ENCODE results near the gene CRADD.

GRCh38 chr12:93904124-93904523 is 226.9 kb downstream of the CRADD start:
- TF ChIP-seq, protein P1, sequence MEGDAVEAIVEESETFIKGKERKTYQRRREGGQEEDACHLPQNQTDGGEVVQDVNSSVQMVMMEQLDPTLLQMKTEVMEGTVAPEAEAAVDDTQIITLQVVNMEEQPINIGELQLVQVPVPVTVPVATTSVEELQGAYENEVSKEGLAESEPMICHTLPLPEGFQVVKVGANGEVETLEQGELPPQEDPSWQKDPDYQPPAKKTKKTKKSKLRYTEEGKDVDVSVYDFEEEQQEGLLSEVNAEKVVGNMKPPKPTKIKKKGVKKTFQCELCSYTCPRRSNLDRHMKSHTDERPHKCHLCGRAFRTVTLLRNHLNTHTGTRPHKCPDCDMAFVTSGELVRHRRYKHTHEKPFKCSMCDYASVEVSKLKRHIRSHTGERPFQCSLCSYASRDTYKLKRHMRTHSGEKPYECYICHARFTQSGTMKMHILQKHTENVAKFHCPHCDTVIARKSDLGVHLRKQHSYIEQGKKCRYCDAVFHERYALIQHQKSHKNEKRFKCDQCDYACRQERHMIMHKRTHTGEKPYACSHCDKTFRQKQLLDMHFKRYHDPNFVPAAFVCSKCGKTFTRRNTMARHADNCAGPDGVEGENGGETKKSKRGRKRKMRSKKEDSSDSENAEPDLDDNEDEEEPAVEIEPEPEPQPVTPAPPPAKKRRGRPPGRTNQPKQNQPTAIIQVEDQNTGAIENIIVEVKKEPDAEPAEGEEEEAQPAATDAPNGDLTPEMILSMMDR (IDR thresholded peaks at IDR 0.05) = no peak
- no peak for TF ChIP-seq POLR2A (IDR thresholded peaks at IDR 0.05)
